HepG2 (cell line): ENCODE data around the gene EVA1A. TPM values are rescaled to one million over a fixed set of nuclear protein-coding genes. Genes with fewer than 3 reads are reported as not detected.

ENCODE experiments used
- ADNP ChIP-seq: sonication (generic); formaldehyde crosslinking; IDR thresholded peaks from 2 replicates; pipeline ENCODE4 v1.4.0; 2020; ENCODE audit warnings: missing genetic modification reagents
- AGO2 ChIP-seq: fragments of 200-400 bp; formaldehyde crosslinking; optimal IDR thresholded peaks from 2 replicates; pipeline ENCODE3; 2017; ENCODE audit warnings: mild to moderate bottlenecking, low read depth, low read length, moderate library complexity
- CAMTA2 ChIP-seq: sonication (generic); formaldehyde crosslinking; IDR thresholded peaks from 2 replicates; pipeline ENCODE4 v1.4.0; 2020; ENCODE audit warnings: mild to moderate bottlenecking, missing genetic modification reagents, borderline replicate concordance
- ETV6 ChIP-seq: sonication (generic); formaldehyde crosslinking; conservative IDR thresholded peaks from 2 replicates; pipeline ENCODE4 v1.4.0; 2020; ENCODE audit warnings: missing genetic modification reagents
- HNRNPL ChIP-seq: fragments of 200-400 bp; formaldehyde crosslinking; IDR thresholded peaks from 2 replicates; pipeline ENCODE4 v1.6.1; 2017; ENCODE audit warnings: mild to moderate bottlenecking, low read depth, low read length
- MYPOP ChIP-seq: sonication (generic); formaldehyde crosslinking; IDR thresholded peaks from 2 replicates; pipeline ENCODE4 v1.8.1; 2023; ENCODE audit warnings: mild to moderate bottlenecking, moderate library complexity, missing genetic modification reagents
- NFRKB ChIP-seq: fragments of 450-650 bp; IDR thresholded peaks from 2 replicates; pipeline ENCODE4 v1.6.1; 2017
- PRDM10 ChIP-seq: sonication (generic); formaldehyde crosslinking; IDR thresholded peaks from 2 replicates; pipeline ENCODE4 v1.4.0; 2020; ENCODE audit warnings: low read depth, missing genetic modification reagents
- RXRA ChIP-seq: sonication (generic); formaldehyde crosslinking; IDR thresholded peaks from 2 replicates; pipeline ENCODE4 v1.5.1; 2020; ENCODE audit warnings: missing genetic modification reagents
- RXRB ChIP-seq: IDR thresholded peaks from 2 replicates; pipeline ENCODE4 v1.6.1; 2016; ENCODE audit warnings: borderline replicate concordance, missing genetic modification reagents, missing compliant biosample characterization
- TGIF2 ChIP-seq: IDR thresholded peaks from 2 replicates; pipeline ENCODE4 v1.6.1; 2016; ENCODE audit warnings: control low read depth, missing compliant biosample characterization
- ZBTB10 ChIP-seq: sonication (generic); formaldehyde crosslinking; IDR thresholded peaks from 2 replicates; pipeline ENCODE4 v1.4.0; 2020; ENCODE audit warnings: missing genetic modification reagents, borderline replicate concordance
- ZBTB43 ChIP-seq: sonication (generic); formaldehyde crosslinking; conservative IDR thresholded peaks from 2 replicates; pipeline ENCODE4 v1.4.0; 2020; ENCODE audit warnings: missing genetic modification reagents
- ZIK1 ChIP-seq: sonication (generic); formaldehyde crosslinking; IDR thresholded peaks from 2 replicates; pipeline ENCODE4 v1.5.0; 2020; ENCODE audit warnings: mild to moderate bottlenecking, low read depth, missing genetic modification reagents, borderline replicate concordance
- ZNF260 ChIP-seq: sonication (generic); formaldehyde crosslinking; IDR thresholded peaks from 2 replicates; pipeline ENCODE4 v1.4.0; 2020; ENCODE audit warnings: missing genetic modification reagents, low read depth, mild to moderate bottlenecking, borderline replicate concordance
- ZNF282 ChIP-seq: fragments of 450-650 bp; IDR thresholded peaks from 2 replicates; pipeline ENCODE4 v1.6.1; 2018; ENCODE audit not compliant: partially characterized antibody
- polyA plus RNA-seq, 8 experiments: library from polyadenylated mRNA; depleted of rRNA in 3 of 8; stranded (reverse) in 7 of 8; unstranded in 1 of 8; fragments of >200 nt; fragmentation: Illumina TruSeq in 4 of 8; extraction: Trizol in 4 of 8; gene quantifications; 2 replicates each; pipeline versions ENCODE4 v1.2.1 to v1.2.3, GENCODE V29; 2011 to 2016; ENCODE audit warnings: low read depth in 4 of 8, missing spikeins in 1 of 8, mixed read lengths in 1 of 8; ENCODE audit not compliant: insufficient read depth in 1 of 8
- total RNA-seq, 5 experiments: library from RNA; depleted of rRNA; stranded (reverse); fragments of >200 nt; fragmentation: Illumina TruSeq; extraction: Trizol; gene quantifications; 2 replicates each; pipeline ENCODE4 v1.2.3, GENCODE V29; 2016; ENCODE audit warnings: low read depth in 1 of 5
- TF ChIP-seq, protein P1 (sequence below): sonication (generic); formaldehyde crosslinking; IDR thresholded peaks from 2 replicates; pipeline ENCODE4 v1.4.0; 2020; ENCODE audit warnings: missing genetic modification reagents, mild to moderate bottlenecking, borderline replicate concordance

The EVA1A gene
- total and polyA plus RNA-seq, 2 of the 13 experiments (the other 11 are each of a cell fraction or from before 2014, with no cell fraction given): 57.5 to 57.8 TPM

DNA sequence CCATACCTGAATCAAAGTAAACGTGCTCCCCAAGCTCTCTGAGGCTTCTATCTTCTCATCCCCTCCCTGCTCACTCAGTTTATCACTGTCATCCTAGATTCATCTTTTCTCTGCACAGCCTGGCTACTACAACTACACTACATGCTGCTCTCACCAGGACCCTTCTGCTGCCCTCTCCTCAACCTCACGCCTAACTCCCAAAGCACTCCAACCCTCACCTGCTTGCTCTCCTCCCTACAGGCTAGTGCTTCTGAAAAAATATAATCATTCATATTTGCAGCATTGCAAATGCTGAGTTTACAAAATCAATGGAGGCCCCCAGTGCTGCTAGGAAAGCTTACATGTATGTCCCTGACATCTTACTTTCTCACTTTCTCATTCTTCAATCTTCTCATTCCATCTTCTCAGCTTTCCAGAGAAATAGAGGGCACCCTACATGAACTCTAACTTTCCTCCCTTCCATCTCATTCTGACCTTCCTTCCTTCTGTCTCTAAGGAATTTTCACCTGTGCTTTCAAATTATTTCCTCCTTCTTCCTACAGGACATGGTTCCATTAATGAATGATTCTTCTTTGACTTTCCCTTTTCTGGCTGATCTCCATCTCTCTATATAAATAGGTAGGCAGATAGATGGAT is 36.3 kb downstream of the EVA1A start (continued):
- TF ChIP-seq, protein P1, sequence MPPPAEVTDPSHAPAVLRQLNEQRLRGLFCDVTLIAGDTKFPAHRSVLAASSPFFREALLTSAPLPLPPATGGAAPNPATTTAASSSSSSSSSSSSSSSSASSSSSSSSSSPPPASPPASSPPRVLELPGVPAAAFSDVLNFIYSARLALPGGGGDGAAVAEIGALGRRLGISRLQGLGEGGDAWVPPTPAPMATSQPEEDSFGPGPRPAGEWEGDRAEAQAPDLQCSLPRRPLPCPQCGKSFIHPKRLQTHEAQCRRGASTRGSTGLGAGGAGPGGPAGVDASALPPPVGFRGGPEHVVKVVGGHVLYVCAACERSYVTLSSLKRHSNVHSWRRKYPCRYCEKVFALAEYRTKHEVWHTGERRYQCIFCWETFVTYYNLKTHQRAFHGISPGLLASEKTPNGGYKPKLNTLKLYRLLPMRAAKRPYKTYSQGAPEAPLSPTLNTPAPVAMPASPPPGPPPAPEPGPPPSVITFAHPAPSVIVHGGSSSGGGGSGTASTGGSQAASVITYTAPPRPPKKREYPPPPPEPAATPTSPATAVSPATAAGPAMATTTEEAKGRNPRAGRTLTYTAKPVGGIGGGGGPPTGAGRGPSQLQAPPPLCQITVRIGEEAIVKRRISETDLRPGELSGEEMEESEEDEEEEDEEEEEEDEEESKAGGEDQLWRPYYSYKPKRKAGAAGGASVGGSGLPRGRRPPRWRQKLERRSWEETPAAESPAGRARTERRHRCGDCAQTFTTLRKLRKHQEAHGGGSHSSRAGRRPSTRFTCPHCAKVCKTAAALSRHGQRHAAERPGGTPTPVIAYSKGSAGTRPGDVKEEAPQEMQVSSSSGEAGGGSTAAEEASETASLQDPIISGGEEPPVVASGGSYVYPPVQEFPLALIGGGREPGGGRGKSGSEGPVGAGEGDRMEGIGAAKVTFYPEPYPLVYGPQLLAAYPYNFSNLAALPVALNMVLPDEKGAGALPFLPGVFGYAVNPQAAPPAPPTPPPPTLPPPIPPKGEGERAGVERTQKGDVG: no peak
- TF ChIP-seq HNRNPL: no peak
- TF ChIP-seq ZNF260 (CRISPR knock-in tag): no peak
- no peak for TF ChIP-seq ZBTB43 (CRISPR knock-in tag)
- TF ChIP-seq NFRKB: no peak
- no peak for TF ChIP-seq MYPOP (CRISPR knock-in tag)
- TF ChIP-seq AGO2: no peak
- no peak for TF ChIP-seq PRDM10
- TF ChIP-seq RXRA (CRISPR knock-in tag): no peak
- no peak for TF ChIP-seq RXRB (CRISPR knock-in tag)
- TF ChIP-seq ZBTB10: no peak
- TF ChIP-seq ETV6 (CRISPR knock-in tag): 0 out of 2 replicates have a peak, but pooled peaks have one; percentile 29
- no peak for TF ChIP-seq ZNF282
- TF ChIP-seq ADNP (CRISPR knock-in tag): no peak
- TF ChIP-seq CAMTA2: no peak
- no peak for TF ChIP-seq TGIF2
- no peak; the same call in 1 of the 2 replicates for TF ChIP-seq ZIK1 (CRISPR knock-in tag)
